ENCODE data around the gene CAPN13.

Gene CAPN13

DNA sequence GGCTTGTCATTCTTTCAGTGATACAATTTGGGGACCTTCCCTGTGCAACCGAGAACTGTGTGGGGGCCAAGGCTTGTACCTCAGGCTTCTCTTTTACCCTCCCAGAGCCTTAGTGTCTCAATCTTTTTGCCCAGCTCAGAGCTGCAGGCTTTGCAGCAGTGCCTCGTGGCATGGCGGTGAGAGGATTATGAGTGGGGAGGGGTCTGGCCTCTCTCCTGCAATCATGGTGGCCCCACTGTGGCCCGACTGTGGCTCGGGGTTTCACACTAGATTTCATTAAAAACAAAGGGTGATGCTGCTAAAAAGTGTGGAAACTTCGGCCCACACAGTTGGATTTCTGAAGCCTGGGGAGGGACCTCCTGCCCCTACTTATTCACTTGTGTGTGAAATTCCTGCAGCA is 75.5 kb downstream of the CAPN13 start:
- Histone ChIP-seq H2AFZ (ENCODE audit: low read depth, low read length) (no peak overlapping the region), H3K79me2 (ENCODE audit: insufficient read depth, low read length) (no peaks in the 10 kb centered on the region), H3K27ac (ENCODE audit: low read length) (no peak overlapping the region), H3K27me3 (ENCODE audit: insufficient read depth, low read length, poor library complexity) (peaks cover 10% of the 10 kb centered on the region), H3K4me3 (ENCODE audit: low read depth in 1 of 2, low read length in 2 of 2) (no peak overlapping the region), H3K4me2 (ENCODE audit: insufficient read depth, low read length) (no peak overlapping the region), H3K9me3 (ENCODE audit: insufficient read depth, low read length, severe bottlenecking) (no peaks in the 10 kb centered on the region), H4K20me1 (ENCODE audit: insufficient read depth, low read length) (no peaks in the 10 kb centered on the region; the same call in 1 of the 2 replicates), H3K4me1 (ENCODE audit: insufficient read depth, low read length) (no peaks in the 10 kb centered on the region), H3K36me3 (ENCODE audit: insufficient read depth, low read length) (no peaks in the 10 kb centered on the region), H3K9ac (ENCODE audit: low read depth, low read length) (no peak overlapping the region)
- ATAC-seq (ENCODE audit: insufficient read depth, low read depth), result no peak
- DNase-seq, result no peak
- TF ChIP-seq, protein P1, sequence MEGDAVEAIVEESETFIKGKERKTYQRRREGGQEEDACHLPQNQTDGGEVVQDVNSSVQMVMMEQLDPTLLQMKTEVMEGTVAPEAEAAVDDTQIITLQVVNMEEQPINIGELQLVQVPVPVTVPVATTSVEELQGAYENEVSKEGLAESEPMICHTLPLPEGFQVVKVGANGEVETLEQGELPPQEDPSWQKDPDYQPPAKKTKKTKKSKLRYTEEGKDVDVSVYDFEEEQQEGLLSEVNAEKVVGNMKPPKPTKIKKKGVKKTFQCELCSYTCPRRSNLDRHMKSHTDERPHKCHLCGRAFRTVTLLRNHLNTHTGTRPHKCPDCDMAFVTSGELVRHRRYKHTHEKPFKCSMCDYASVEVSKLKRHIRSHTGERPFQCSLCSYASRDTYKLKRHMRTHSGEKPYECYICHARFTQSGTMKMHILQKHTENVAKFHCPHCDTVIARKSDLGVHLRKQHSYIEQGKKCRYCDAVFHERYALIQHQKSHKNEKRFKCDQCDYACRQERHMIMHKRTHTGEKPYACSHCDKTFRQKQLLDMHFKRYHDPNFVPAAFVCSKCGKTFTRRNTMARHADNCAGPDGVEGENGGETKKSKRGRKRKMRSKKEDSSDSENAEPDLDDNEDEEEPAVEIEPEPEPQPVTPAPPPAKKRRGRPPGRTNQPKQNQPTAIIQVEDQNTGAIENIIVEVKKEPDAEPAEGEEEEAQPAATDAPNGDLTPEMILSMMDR (IDR thresholded peaks at IDR 0.05; ENCODE audit: borderline replicate concordance, extremely low read depth, low read length, poor library complexity, severe bottlenecking), result no peak

- Histone ChIP-seq H3K27me3 (ENCODE audit: insufficient read depth, low read length, poor library complexity) (peaks cover 11% of the 10 kb centered on the region), H4K20me1 (ENCODE audit: insufficient read depth, low read length) (no peaks in the 10 kb centered on the region; the same call in 1 of the 2 replicates), H3K79me2 (ENCODE audit: insufficient read depth, low read length) (no peaks in the 10 kb centered on the region), H3K4me1 (ENCODE audit: insufficient read depth, low read length) (no peaks in the 10 kb centered on the region), H3K36me3 (ENCODE audit: insufficient read depth, low read length) (no peaks in the 10 kb centered on the region), H3K9ac (ENCODE audit: low read depth, low read length) (no peak overlapping the region), H3K4me2 (ENCODE audit: insufficient read depth, low read length) (no peak overlapping the region), H3K27ac (ENCODE audit: low read length) (no peak overlapping the region), H2AFZ (ENCODE audit: low read depth, low read length) (no peak overlapping the region), H3K4me3 (ENCODE audit: low read depth in 1 of 2, low read length in 2 of 2) (no peak overlapping the region), H3K9me3 (ENCODE audit: insufficient read depth, low read length, severe bottlenecking) (no peaks in the 10 kb centered on the region)
- TF ChIP-seq EZH2 (IDR thresholded peaks at IDR 0.05; ENCODE audit: borderline replicate concordance, low read depth, low read length, severe bottlenecking), result no peak
- TF ChIP-seq, protein P1 (IDR thresholded peaks at IDR 0.05; ENCODE audit: borderline replicate concordance, extremely low read depth, low read length, poor library complexity, severe bottlenecking), result no peak
- DNase-seq (no peak), ATAC-seq (ENCODE audit: insufficient read depth, low read depth) (no peak)
Observed at GRCh38 chr2:30730736-30731647, 76.3 kb downstream of the CAPN13 start.

- Histone ChIP-seq H3K4me2 (ENCODE audit: insufficient read depth, low read length) (no peak overlapping the region), H3K4me3 (ENCODE audit: low read depth in 1 of 2, low read length in 2 of 2) (no peak overlapping the region), H3K79me2 (ENCODE audit: insufficient read depth, low read length) (no peaks in the 10 kb centered on the region), H3K27me3 (ENCODE audit: insufficient read depth, low read length, poor library complexity) (peaks cover 24% of the 10 kb centered on the region), H2AFZ (ENCODE audit: low read depth, low read length) (no peak overlapping the region), H3K4me1 (ENCODE audit: insufficient read depth, low read length) (no peaks in the 10 kb centered on the region), H3K9me3 (ENCODE audit: insufficient read depth, low read length, severe bottlenecking) (no peaks in the 10 kb centered on the region), H3K36me3 (ENCODE audit: insufficient read depth, low read length) (no peaks in the 10 kb centered on the region), H3K9ac (ENCODE audit: low read depth, low read length) (no peak overlapping the region), H4K20me1 (ENCODE audit: insufficient read depth, low read length) (no peaks in the 10 kb centered on the region), H3K27ac (ENCODE audit: low read length) (no peak overlapping the region)
- DNase-seq, result no peak
- no peak for ATAC-seq (ENCODE audit: insufficient read depth, low read depth)
- no peak for TF ChIP-seq EZH2 (IDR thresholded peaks at IDR 0.05; ENCODE audit: borderline replicate concordance, low read depth, low read length, severe bottlenecking)
- TF ChIP-seq, protein P1 (IDR thresholded peaks at IDR 0.05; ENCODE audit: borderline replicate concordance, extremely low read depth, low read length, poor library complexity, severe bottlenecking), result no peak
Observed at GRCh38 chr2:30729031-30729430, 78.2 kb downstream of the CAPN13 start.
